GM23338 (cell line): Measurements from ENCODE around the gene ZNF200. TPM values are rescaled to one million over a fixed set of nuclear protein-coding genes. Genes with fewer than 3 reads are reported as not detected.

ENCODE experiments used
- ATAC-seq: fragments of 200-7000 bp; cut with Tn5 transposase; 3 replicates; pipeline ENCODE4 v1.9.1; 2020
- DNase-seq: peaks from one replicate; pipeline ENCODE4 v3.0.0-alpha.2; 2015; ENCODE audit warnings: low spot score
- H2AFZ ChIP-seq: fragments of 200-600 bp; sonication (generic); 2 replicates; pipeline ENCODE4 v1.8.0; 2016; ENCODE audit warnings: antibody characterized with exemption, mild to moderate bottlenecking, moderate library complexity
- H3F3A ChIP-seq: fragments of 200-600 bp; sonication (generic); replicated peaks from 2 replicates; pipeline ENCODE4 v1.8.0; 2017; ENCODE audit warnings: antibody characterized with exemption, mixed run types, low read depth
- H3K27ac ChIP-seq: fragments of 200-600 bp; sonication (generic); 2 replicates; pipeline ENCODE4 v1.6.1; 2016; ENCODE audit warnings: low read depth
- H3K27me3 ChIP-seq: fragments of 200-600 bp; sonication (generic); 2 replicates; pipeline ENCODE4 v1.8.0; 2016; ENCODE audit warnings: mild to moderate bottlenecking, mixed run types, moderate library complexity; ENCODE audit not compliant: insufficient read depth
- H3K36me3 ChIP-seq: fragments of 200-600 bp; sonication (generic); 2 replicates; pipeline ENCODE4 v1.8.0; 2016; ENCODE audit warnings: mild to moderate bottlenecking; ENCODE audit not compliant: insufficient read depth
- H3K4me1 ChIP-seq: fragments of 200-600 bp; sonication (generic); 2 replicates; pipeline ENCODE4 v1.8.0; 2016; ENCODE audit warnings: mild to moderate bottlenecking, moderate library complexity; ENCODE audit not compliant: insufficient read depth
- H3K4me2 ChIP-seq: fragments of 200-600 bp; sonication (generic); 2 replicates; pipeline ENCODE4 v1.7.1; 2017; ENCODE audit warnings: mixed run types
- H3K4me3 ChIP-seq: fragments of 200-600 bp; sonication (generic); 2 replicates; pipeline ENCODE4 v1.6.1; 2016; ENCODE audit warnings: mixed run types
- H3K79me2 ChIP-seq: fragments of 200-600 bp; sonication (generic); replicated peaks from 2 replicates; pipeline ENCODE4 v1.8.0; 2017; ENCODE audit warnings: mild to moderate bottlenecking; ENCODE audit not compliant: insufficient read depth
- H3K9me2 ChIP-seq: fragments of 200-600 bp; sonication (generic); 2 replicates; pipeline ENCODE4 v1.8.0; 2017; ENCODE audit not compliant: insufficient read depth
- H4K20me1 ChIP-seq: fragments of 200-600 bp; sonication (generic); replicated peaks from 2 replicates; pipeline ENCODE4 v1.8.0; 2017; ENCODE audit warnings: mild to moderate bottlenecking; ENCODE audit not compliant: insufficient read depth
- H3K27ac Mint-ChIP-seq: 2 replicates; pipeline ENCODE4 v1.8.0; 2020; ENCODE audit warnings: inconsistent platforms, mild to moderate bottlenecking, moderate library complexity, mixed read lengths
- H3K27me3 Mint-ChIP-seq: 3 replicates; pipeline ENCODE4 v1.8.0; 2022; ENCODE audit warnings: low read depth, mild to moderate bottlenecking, moderate library complexity, mixed read lengths, inconsistent platforms; ENCODE audit not compliant: insufficient read depth, poor library complexity
- H3K36me3 Mint-ChIP-seq: 3 replicates; pipeline ENCODE4 v1.8.0; 2021; ENCODE audit warnings: low read depth, mild to moderate bottlenecking, inconsistent platforms, moderate library complexity, mixed read lengths
- H3K4me1 Mint-ChIP-seq: 3 replicates; pipeline ENCODE4 v1.8.0; 2020; ENCODE audit warnings: mild to moderate bottlenecking, inconsistent platforms, mixed read lengths
- H3K4me3 Mint-ChIP-seq: 3 replicates; pipeline ENCODE4 v1.8.0; 2021; ENCODE audit warnings: moderate library complexity, mild to moderate bottlenecking, inconsistent platforms, mixed read lengths
- H3K9me3 Mint-ChIP-seq: 3 replicates; pipeline ENCODE4 v1.8.0; 2020; ENCODE audit warnings: moderate library complexity, mild to moderate bottlenecking, inconsistent platforms, mixed read lengths
- CREB1 ChIP-seq: fragments of 250-450 bp; sonication (Bioruptor Pico); IDR thresholded peaks from 2 replicates; pipeline ENCODE4 v1.5.0; 2020; ENCODE audit warnings: low read depth, mild to moderate bottlenecking, moderate library complexity
- CTCF ChIP-seq, 2 experiments: fragments of 200-600 bp in 1 of 2; sonication (generic) in 1 of 2; conservative IDR thresholded peaks; 2 replicates each; pipeline versions ENCODE4 v1.5.1 to v1.6.1; 2016 to 2017; ENCODE audit warnings: antibody characterized with exemption in 2 of 2, low read depth in 2 of 2, mild to moderate bottlenecking in 2 of 2, moderate library complexity in 1 of 2
- ETS1 ChIP-seq: IDR thresholded peaks from 2 replicates; pipeline ENCODE4 v1.6.1; 2016; ENCODE audit warnings: antibody characterized with exemption
- EZH2 ChIP-seq: fragments of 200-600 bp; sonication (generic); IDR thresholded peaks from one replicate; pipeline ENCODE4 v1.8.0; 2017; ENCODE audit warnings: antibody characterized with exemption, mild to moderate bottlenecking, low read depth; ENCODE audit not compliant: unreplicated experiment
- EZH2phosphoT487 ChIP-seq: fragments of 200-600 bp; sonication (generic); IDR thresholded peaks from one replicate; pipeline ENCODE4 v1.8.1; 2018; ENCODE audit warnings: antibody characterized with exemption; ENCODE audit not compliant: unreplicated experiment
- JUNB ChIP-seq: IDR thresholded peaks from one replicate; pipeline ENCODE4 v1.6.1; 2016; ENCODE audit warnings: antibody characterized with exemption; ENCODE audit not compliant: unreplicated experiment
- NANOG ChIP-seq: IDR thresholded peaks from 2 replicates; pipeline ENCODE4 v1.6.1; 2016; ENCODE audit warnings: antibody characterized with exemption, borderline replicate concordance
- POLR2AphosphoS5 ChIP-seq: IDR thresholded peaks from 2 replicates; pipeline ENCODE4 v1.6.1; 2016; ENCODE audit warnings: antibody characterized with exemption, low read depth
- REST ChIP-seq: IDR thresholded peaks from one replicate; pipeline ENCODE4 v1.6.1; 2018; ENCODE audit warnings: antibody characterized with exemption; ENCODE audit not compliant: unreplicated experiment
- STAT1 ChIP-seq: IDR thresholded peaks from one replicate; pipeline ENCODE4 v1.6.1; 2016; ENCODE audit warnings: antibody characterized with exemption; ENCODE audit not compliant: unreplicated experiment
- ZNF114 ChIP-seq: fragments of 250-450 bp; sonication (Bioruptor Pico); IDR thresholded peaks from 2 replicates; pipeline ENCODE4 v1.5.0; 2020; ENCODE audit warnings: mild to moderate bottlenecking, moderate library complexity
- ZNF331 ChIP-seq: fragments of 250-450 bp; sonication (Bioruptor Pico); IDR thresholded peaks from 2 replicates; pipeline ENCODE4 v1.5.0; 2020; ENCODE audit warnings: low read depth, mild to moderate bottlenecking, moderate library complexity
- ZNF462 ChIP-seq: fragments of 250-450 bp; sonication (Bioruptor Pico); IDR thresholded peaks from 2 replicates; pipeline ENCODE4 v1.5.0; 2020; ENCODE audit warnings: mild to moderate bottlenecking, moderate library complexity
- polyA plus RNA-seq: library from polyadenylated mRNA; unstranded; fragments of >200 nt; fragmentation: Nextera tagmentation; extraction: Ambion mirVana; gene quantifications from 2 replicates; pipeline ENCODE4 v1.2.1, GENCODE V29; 2016
- total RNA-seq: library from RNA; depleted of rRNA; stranded (reverse); fragments of >200 nt; shearing (Covaris generic); gene quantifications from 2 replicates; pipeline ENCODE4 v1.2.3, GENCODE V29; 2014

Gene ZNF200
- total and polyA plus RNA-seq, 2 experiments from 2014 or later, result 9.2 to 9.7 TPM

- peaks cover 17% of the 10 kb centered on the region for H3K27me3 ChIP-seq
- Mint-ChIP-seq H3K27me3 (peaks cover 53% of the 10 kb centered on the region), H3K4me1 (peaks cover 13% of the 10 kb centered on the region), H3K36me3 (peaks cover 4% of the 10 kb centered on the region; the same call in 2 of the 3 replicates), H3K4me3 (peak overlapping the region; percentile 97; the same call in 1 of the 3 replicates), H3K9me3 (peaks cover 30% of the 10 kb centered on the region; the same call in 2 of the 3 replicates), H3K27ac (no peak overlapping the region)
- 0 out of 2 replicates have a peak, but pooled peaks cover 8% of the 10 kb centered on the region for H3F3A ChIP-seq
- no peaks in the 10 kb centered on the region for H3K9me2 ChIP-seq
- H4K20me1 ChIP-seq, result no peaks in the 10 kb centered on the region; the same call in 1 of the 2 replicates
- peak overlapping the region; percentile 99; the same call in 1 of the 2 replicates for H3K4me3 ChIP-seq
- no peak overlapping the region for H3K27ac ChIP-seq
- 0 out of 2 replicates have a peak overlapping the region, but pooled peaks have one; percentile 10 for H3K4me2 ChIP-seq
- H3K79me2 ChIP-seq, result no peaks in the 10 kb centered on the region
- peak; percentile 69 for DNase-seq
- no peak for TF ChIP-seq STAT1
- no peak for TF ChIP-seq EZH2
- no peak for TF ChIP-seq CTCF (conservative IDR thresholded peaks at IDR 0.05; ENCODE audit: low read depth in 2 of 2)
- no peak for TF ChIP-seq NANOG
- no peak for TF ChIP-seq ETS1
- no peak for TF ChIP-seq POLR2AphosphoS5
- TF ChIP-seq REST, result no peak
- no peak for TF ChIP-seq ZNF331 (CRISPR knock-in tag)
- TF ChIP-seq EZH2phosphoT487, result no peak
- TF ChIP-seq ZNF114 (CRISPR knock-in tag), result no peak
- TF ChIP-seq ZNF462 (CRISPR knock-in tag), result no peak
- TF ChIP-seq JUNB, result no peak
- TF ChIP-seq CREB1 (CRISPR knock-in tag), result no peak
- peaks cover 12% of the 10 kb centered on the region for H3K4me1 ChIP-seq
- no peaks in the 10 kb centered on the region for H3K36me3 ChIP-seq
- no peak for ATAC-seq
- no peak overlapping the region for H2AFZ ChIP-seq
These were observed 42.4 kb downstream of the ZNF200 start for GRCh38 chr16:3192476-3193019.
